ENCODE measurements around the gene KRTAP10-4. TPM values are rescaled to one million over a fixed set of nuclear protein-coding genes. Genes with fewer than 3 reads are reported as not detected.

The KRTAP10-4 gene
- total and polyA plus RNA-seq, 2 experiments from 2014 or later: not detected

GRCh38 chr21:44556879-44557278, 16.6 kb upstream of the KRTAP10-4 start (continued):
- TF ChIP-seq ZNF462 (CRISPR knock-in tag; IDR thresholded peaks at IDR 0.05) (no peak), CTCF (conservative IDR thresholded peaks at IDR 0.05; ENCODE audit: low read depth in 2 of 2) (no peak), ZNF331 (CRISPR knock-in tag; IDR thresholded peaks at IDR 0.05; ENCODE audit: low read depth) (no peak), ETS1 (IDR thresholded peaks at IDR 0.05) (no peak), EZH2 (IDR thresholded peaks at IDR 0.05; ENCODE audit: low read depth, unreplicated experiment) (no peak), EZH2phosphoT487 (IDR thresholded peaks at IDR 0.05; ENCODE audit: unreplicated experiment) (no peak), POLR2AphosphoS5 (IDR thresholded peaks at IDR 0.05; ENCODE audit: low read depth) (no peak), ZNF114 (CRISPR knock-in tag; IDR thresholded peaks at IDR 0.05) (no peak), NANOG (IDR thresholded peaks at IDR 0.05; ENCODE audit: borderline replicate concordance) (no peak), CREB1 (CRISPR knock-in tag; IDR thresholded peaks at IDR 0.05; ENCODE audit: low read depth) (no peak), JUNB (IDR thresholded peaks at IDR 0.05; ENCODE audit: unreplicated experiment) (no peak), STAT1 (IDR thresholded peaks at IDR 0.05; ENCODE audit: unreplicated experiment) (no peak)

Data from GM23338 (cell line).